ENCODE measurements around the gene CEP72.
"Not testable (repeated sequence)": the region's sequence is repeated elsewhere in the genome, so short reads cannot be mapped to it uniquely, and the experiment has no call there.

- not testable (repeated sequence) for TF ChIP-seq CTCF, POLR2A (IDR thresholded peaks at IDR 0.05)
Measured at GRCh38 chr5:682216-682615, 70.1 kb downstream of the CEP72 start.

Measured in transverse colon (tissue), 3 donors.